ENCODE results near the gene ARHGEF1.
"Not testable (repeated sequence)": the region's sequence is repeated elsewhere in the genome, so short reads cannot be mapped to it uniquely, and the experiment has no call there.

The ARHGEF1 gene

DNA sequence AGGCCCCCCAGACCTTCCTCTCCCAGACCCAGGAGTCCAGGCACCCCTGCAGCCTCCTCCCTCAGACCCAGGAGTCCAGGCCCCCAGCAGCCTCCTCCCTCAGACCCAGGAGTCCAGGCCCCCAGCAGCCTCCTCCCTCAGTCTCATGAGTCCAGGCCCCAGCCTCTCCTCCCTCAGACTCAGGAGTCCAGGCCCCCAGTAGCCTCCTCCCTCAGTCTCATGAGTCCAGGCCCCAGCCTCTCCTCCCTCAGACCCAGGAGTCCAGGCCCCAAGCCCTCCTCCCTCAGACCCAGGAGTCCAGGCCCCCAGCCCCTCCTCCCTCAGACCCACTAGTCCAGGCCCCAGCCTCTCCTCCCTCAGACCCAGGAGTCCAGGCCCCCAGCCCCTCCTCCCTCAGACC, 56.2 kb downstream of the ARHGEF1 start:
- not testable (repeated sequence) for DNase-seq

DNA sequence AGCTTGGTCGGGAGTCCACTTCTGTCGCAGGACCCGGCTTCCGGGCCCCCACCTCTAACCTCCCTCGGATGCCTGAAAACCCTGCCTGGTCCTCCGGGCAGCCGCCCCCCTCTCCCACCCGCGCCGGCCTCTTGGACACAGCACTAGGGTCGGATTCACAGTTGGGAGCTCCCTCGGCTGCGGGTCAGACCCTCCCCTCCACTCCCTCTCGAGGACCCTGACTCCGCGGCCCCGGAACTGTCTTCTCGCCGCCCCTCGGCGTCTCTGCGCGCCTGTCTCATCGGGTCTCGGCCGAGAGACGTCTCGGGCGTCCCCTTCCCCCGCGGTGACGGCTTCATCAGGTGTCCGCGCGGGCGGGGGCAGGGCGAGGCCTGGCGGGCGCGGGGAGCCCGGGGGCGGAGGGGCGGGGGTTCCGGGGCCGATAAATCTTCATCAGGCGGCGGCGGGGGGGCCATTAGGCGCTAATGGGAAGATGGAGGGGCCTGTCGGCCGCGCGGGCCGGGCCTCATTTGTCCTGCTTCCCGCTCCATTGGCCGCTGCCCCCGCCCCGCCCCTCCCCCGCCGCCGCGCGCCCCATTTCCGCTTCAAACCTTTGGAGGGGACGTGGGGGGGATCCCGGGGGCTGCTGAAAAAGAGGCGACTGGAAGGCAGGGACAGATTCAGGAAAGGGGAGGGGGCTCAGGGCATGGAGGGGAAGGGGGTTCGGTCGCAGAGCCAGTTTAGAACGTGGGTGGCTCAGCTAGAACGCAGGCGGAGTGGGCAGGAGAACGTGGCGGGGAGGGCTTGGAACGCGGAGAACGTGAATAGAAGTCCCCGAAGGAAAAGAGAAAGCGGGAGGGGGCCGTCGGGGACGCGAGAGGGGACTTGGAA, 57.1 kb downstream of the ARHGEF1 start:
- H3K27ac ChIP-seq (ENCODE audit: insufficient read depth in 1 of 2, low read depth in 1 of 2, low read length in 2 of 2, poor library complexity in 1 of 2, severe bottlenecking in 2 of 2): no peak overlapping the region
- H3K4me3 ChIP-seq (ENCODE audit: control insufficient read depth in 1 of 7, extremely low read depth in 1 of 7, insufficient read depth in 4 of 7, low read depth in 2 of 7, low read length in 6 of 7): peak overlapping the region; percentile 35 to 81 (median 57)
- ChIA-PET CTCF (interaction anchor here (1.7 kb wide), 1 partner anchor 67 kb away, joined by 7 read pairs; no protein-coding TSS in a partner anchor), POLR2A (no interaction called here)
- H3K36me3 ChIP-seq (ENCODE audit: control insufficient read depth in 4 of 4, insufficient read depth in 4 of 4, low read length in 3 of 4): no peaks in the 10 kb centered on the region
- H3K27me3 ChIP-seq (replicated peaks in 2 of 5; ENCODE audit: control insufficient read depth in 4 of 5, insufficient read depth in 5 of 5, low read length in 4 of 5): peaks cover 0 to 21% (median 6%) of the 10 kb centered on the region in 5 experiments
- no peaks in the 10 kb centered on the region for H3K9me3 ChIP-seq (ENCODE audit: control extremely low read depth in 1 of 5, control insufficient read depth in 4 of 5, insufficient read depth in 2 of 5, low read depth in 1 of 5, low read length in 4 of 5)
- under 1% methylated on average over 36 of the region's 83 CpGs for WGBS (ENCODE audit: insufficient coverage)
- DNase-seq: peak in 2 of 3 donors; percentile 40 to 60
- H3K4me1 ChIP-seq (ENCODE audit: control extremely low read depth in 1 of 4, control insufficient read depth in 4 of 4, insufficient read depth in 4 of 4, low read length in 3 of 4): peaks cover 0 to 25% (median 18%) of the 10 kb centered on the region in 4 experiments

More for the DNA sequence above, 56.2 kb downstream of the ARHGEF1 start:
- H3K4me3 ChIP-seq (ENCODE audit: control insufficient read depth in 1 of 7, extremely low read depth in 1 of 7, insufficient read depth in 4 of 7, low read depth in 2 of 7, low read length in 6 of 7); POLR2A ChIA-PET; CTCF ChIA-PET; H3K9me3 ChIP-seq (ENCODE audit: control extremely low read depth in 1 of 5, control insufficient read depth in 4 of 5, insufficient read depth in 2 of 5, low read depth in 1 of 5, low read length in 4 of 5); H3K27ac ChIP-seq (ENCODE audit: insufficient read depth in 1 of 2, low read depth in 1 of 2, low read length in 2 of 2, poor library complexity in 1 of 2, severe bottlenecking in 2 of 2); H3K36me3 ChIP-seq (ENCODE audit: control insufficient read depth in 4 of 4, insufficient read depth in 4 of 4, low read length in 3 of 4): not testable (repeated sequence)
- peaks cover 0 to 24% (median 6%) of the 10 kb centered on the region in 5 experiments for H3K27me3 ChIP-seq (replicated peaks in 2 of 5; ENCODE audit: control insufficient read depth in 4 of 5, insufficient read depth in 5 of 5, low read length in 4 of 5)
- H3K4me1 ChIP-seq (ENCODE audit: control extremely low read depth in 1 of 4, control insufficient read depth in 4 of 4, insufficient read depth in 4 of 4, low read length in 3 of 4): peaks cover 0 to 32% (median 22%) of the 10 kb centered on the region in 4 experiments

GRCh38 chr19:41940731-41941409, 57.9 kb downstream of the ARHGEF1 start:
- no peak for DNase-seq
- Histone ChIP-seq H3K27ac (ENCODE audit: insufficient read depth in 1 of 2, low read depth in 1 of 2, low read length in 2 of 2, poor library complexity in 1 of 2, severe bottlenecking in 2 of 2) (no peak overlapping the region), H3K9me3 (ENCODE audit: control extremely low read depth in 1 of 5, control insufficient read depth in 4 of 5, insufficient read depth in 2 of 5, low read depth in 1 of 5, low read length in 4 of 5) (no peaks in the 10 kb centered on the region), H3K4me3 (ENCODE audit: control insufficient read depth in 1 of 7, extremely low read depth in 1 of 7, insufficient read depth in 4 of 7, low read depth in 2 of 7, low read length in 6 of 7) (peak overlapping the region; percentile 11 to 81 (median 56)), H3K27me3 (replicated peaks in 2 of 5; ENCODE audit: control insufficient read depth in 4 of 5, insufficient read depth in 5 of 5, low read length in 4 of 5) (peaks cover 0 to 14% (median 2%) of the 10 kb centered on the region in 5 experiments), H3K36me3 (ENCODE audit: control insufficient read depth in 4 of 4, insufficient read depth in 4 of 4, low read length in 3 of 4) (no peaks in the 10 kb centered on the region), H3K4me1 (ENCODE audit: control extremely low read depth in 1 of 4, control insufficient read depth in 4 of 4, insufficient read depth in 4 of 4, low read length in 3 of 4) (peaks cover 0 to 31% (median 22%) of the 10 kb centered on the region in 4 experiments)
- 13% methylated on average over 31 of the region's 53 CpGs for WGBS (ENCODE audit: insufficient coverage)
- POLR2A ChIA-PET: no interaction called here
- CTCF ChIA-PET: interaction anchor here (0.7 to 2.0 kb wide), 4 partner anchors 10 to 68 kb away, joined by 3 to 9 read pairs (median 6); partner anchors contain the start of gene ERFL

- peaks cover 0 to 7% (median 0%) of the 10 kb centered on the region in 5 experiments for H3K27me3 ChIP-seq (replicated peaks in 2 of 5; ENCODE audit: control insufficient read depth in 4 of 5, insufficient read depth in 5 of 5, low read length in 4 of 5)
- no peak overlapping the region for H3K4me3 ChIP-seq (ENCODE audit: control insufficient read depth in 1 of 7, extremely low read depth in 1 of 7, insufficient read depth in 4 of 7, low read depth in 2 of 7, low read length in 6 of 7)
- peaks cover 0 to 31% (median 22%) of the 10 kb centered on the region in 4 experiments for H3K4me1 ChIP-seq (ENCODE audit: control extremely low read depth in 1 of 4, control insufficient read depth in 4 of 4, insufficient read depth in 4 of 4, low read length in 3 of 4)
- no peak overlapping the region for H3K27ac ChIP-seq (ENCODE audit: insufficient read depth in 1 of 2, low read depth in 1 of 2, low read length in 2 of 2, poor library complexity in 1 of 2, severe bottlenecking in 2 of 2)
- CTCF ChIA-PET: interaction anchor here (0.7 to 2.0 kb wide), 4 partner anchors 9 to 69 kb away, joined by 3 to 9 read pairs (median 6); partner anchors contain the start of gene ERFL
- H3K9me3 ChIP-seq (ENCODE audit: control extremely low read depth in 1 of 5, control insufficient read depth in 4 of 5, insufficient read depth in 2 of 5, low read depth in 1 of 5, low read length in 4 of 5): no peaks in the 10 kb centered on the region
- POLR2A ChIA-PET: no interaction called here
- whole genome bisulfite sequencing (ENCODE audit: insufficient coverage): 90% methylated on average over 3 of the region's 9 CpGs
- H3K36me3 ChIP-seq (ENCODE audit: control insufficient read depth in 4 of 4, insufficient read depth in 4 of 4, low read length in 3 of 4): no peaks in the 10 kb centered on the region
- DNase-seq: no peak
Measured at GRCh38 chr19:41941410-41942202, 58.6 kb downstream of the ARHGEF1 start.

GRCh38 chr19:41944336-41944735, 61.4 kb downstream of the ARHGEF1 start:
- Histone ChIP-seq H3K9me3 (ENCODE audit: control extremely low read depth in 1 of 5, control insufficient read depth in 4 of 5, insufficient read depth in 2 of 5, low read depth in 1 of 5, low read length in 4 of 5) (no peaks in the 10 kb centered on the region), H3K4me3 (ENCODE audit: control insufficient read depth in 1 of 7, extremely low read depth in 1 of 7, insufficient read depth in 4 of 7, low read depth in 2 of 7, low read length in 6 of 7) (no peak overlapping the region), H3K4me1 (ENCODE audit: control extremely low read depth in 1 of 4, control insufficient read depth in 4 of 4, insufficient read depth in 4 of 4, low read length in 3 of 4) (peaks cover 0 to 19% (median 17%) of the 10 kb centered on the region in 4 experiments), H3K36me3 (ENCODE audit: control insufficient read depth in 4 of 4, insufficient read depth in 4 of 4, low read length in 3 of 4) (no peaks in the 10 kb centered on the region), H3K27ac (ENCODE audit: insufficient read depth in 1 of 2, low read depth in 1 of 2, low read length in 2 of 2, poor library complexity in 1 of 2, severe bottlenecking in 2 of 2) (no peak overlapping the region), H3K27me3 (replicated peaks in 2 of 5; ENCODE audit: control insufficient read depth in 4 of 5, insufficient read depth in 5 of 5, low read length in 4 of 5) (no peaks in the 10 kb centered on the region)
- no peak for DNase-seq
- 74% methylated on average over 2 of the region's 2 CpGs for WGBS (ENCODE audit: insufficient coverage)
- ChIA-PET CTCF (interaction anchor here (0.7 to 1.7 kb wide), 2 partner anchors 71 to 75 kb away, joined by 3 to 7 read pairs; no protein-coding TSS in a partner anchor), POLR2A (no interaction called here)

DNA sequence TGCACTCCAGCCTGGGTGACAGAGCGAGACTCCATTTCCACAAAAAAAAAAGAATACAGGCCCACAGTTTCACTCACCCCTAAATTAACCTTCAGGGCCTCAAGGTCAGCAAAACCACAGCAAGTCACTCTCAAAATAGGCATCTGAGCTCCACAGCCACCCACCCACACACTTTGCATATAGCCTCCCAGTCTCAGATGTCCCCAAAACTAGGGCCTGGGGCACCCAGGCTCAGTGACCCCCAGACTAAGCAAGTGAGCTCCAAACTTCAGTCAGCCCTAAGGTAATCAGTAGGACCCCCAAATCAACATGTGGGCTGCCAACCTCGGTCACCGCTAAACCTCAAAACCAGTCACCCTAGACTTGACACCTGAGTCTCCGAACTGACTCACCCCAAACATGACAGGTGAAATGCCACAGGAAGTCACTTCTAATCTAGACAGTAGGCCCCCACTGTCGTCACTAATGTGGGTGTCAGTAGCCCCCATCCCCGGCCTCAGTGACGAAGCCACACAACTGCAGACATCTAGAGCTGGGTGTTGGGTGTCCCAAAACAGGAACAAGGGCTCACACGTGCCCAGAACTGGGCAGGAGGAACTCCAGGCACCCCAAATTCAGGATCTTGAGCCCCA, 62.3 kb downstream of the ARHGEF1 start:
- Histone ChIP-seq H3K36me3 (ENCODE audit: control insufficient read depth in 4 of 4, insufficient read depth in 4 of 4, low read length in 3 of 4) (no peaks in the 10 kb centered on the region), H3K9me3 (ENCODE audit: control extremely low read depth in 1 of 5, control insufficient read depth in 4 of 5, insufficient read depth in 2 of 5, low read depth in 1 of 5, low read length in 4 of 5) (no peaks in the 10 kb centered on the region), H3K4me1 (ENCODE audit: control extremely low read depth in 1 of 4, control insufficient read depth in 4 of 4, insufficient read depth in 4 of 4, low read length in 3 of 4) (peaks cover 0 to 15% (median 13%) of the 10 kb centered on the region in 4 experiments), H3K27ac (ENCODE audit: insufficient read depth in 1 of 2, low read depth in 1 of 2, low read length in 2 of 2, poor library complexity in 1 of 2, severe bottlenecking in 2 of 2) (no peak overlapping the region), H3K27me3 (replicated peaks in 2 of 5; ENCODE audit: control insufficient read depth in 4 of 5, insufficient read depth in 5 of 5, low read length in 4 of 5) (no peaks in the 10 kb centered on the region), H3K4me3 (ENCODE audit: control insufficient read depth in 1 of 7, extremely low read depth in 1 of 7, insufficient read depth in 4 of 7, low read depth in 2 of 7, low read length in 6 of 7) (no peak overlapping the region)
- ChIA-PET CTCF (interaction anchor here (0.9 to 1.7 kb wide), 5 partner anchors 12 to 150 kb away, joined by 3 to 7 read pairs (median 3); no protein-coding TSS in a partner anchor), POLR2A (interaction anchor here (0.6 to 1.0 kb wide), 2 partner anchors 13 to 61 kb away, joined by 3 to 4 read pairs; partner anchors contain the start of gene RABAC1)
- WGBS (ENCODE audit: insufficient coverage): 55% methylated on average over 6 of the region's 8 CpGs
- DNase-seq: peak; percentile 61 to 86 (median 74)
